Hippocampal formation (tissue), 2 donors: ENCODE data around the gene MYL7.
A peak's percentile ranks its signal among the peaks of the same experiment; 100 is the strongest.

Source experiments
- DNase-seq, 2 donors: peaks; one replicate each; lab custom pipeline; 2025; lab: John Stamatoyannopoulos, UW

MYL7 gene

GRCh38 chr7:44150966-44151941 lies 10.1 kb upstream of the MYL7 start:
- no peak for DNase-seq

DNA sequence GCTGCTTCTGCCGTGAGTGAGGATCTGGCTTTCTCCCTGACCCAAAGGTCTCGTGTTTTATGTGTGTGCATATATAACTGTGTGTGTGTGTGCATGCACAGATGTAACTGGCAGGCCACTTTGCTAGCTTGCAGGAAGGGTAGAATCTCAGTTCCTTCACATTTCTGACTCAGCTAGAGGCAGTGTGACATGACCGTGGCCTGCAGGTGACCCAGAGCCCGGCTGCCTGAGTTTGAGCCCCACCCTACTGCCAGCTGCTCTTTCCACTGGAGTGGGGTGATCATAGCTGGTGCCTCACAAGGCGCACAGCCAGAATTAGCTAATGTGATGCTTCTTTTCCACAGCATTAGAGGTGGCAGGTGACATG lies 9.3 kb upstream of the MYL7 start:
- no peak for DNase-seq

DNA sequence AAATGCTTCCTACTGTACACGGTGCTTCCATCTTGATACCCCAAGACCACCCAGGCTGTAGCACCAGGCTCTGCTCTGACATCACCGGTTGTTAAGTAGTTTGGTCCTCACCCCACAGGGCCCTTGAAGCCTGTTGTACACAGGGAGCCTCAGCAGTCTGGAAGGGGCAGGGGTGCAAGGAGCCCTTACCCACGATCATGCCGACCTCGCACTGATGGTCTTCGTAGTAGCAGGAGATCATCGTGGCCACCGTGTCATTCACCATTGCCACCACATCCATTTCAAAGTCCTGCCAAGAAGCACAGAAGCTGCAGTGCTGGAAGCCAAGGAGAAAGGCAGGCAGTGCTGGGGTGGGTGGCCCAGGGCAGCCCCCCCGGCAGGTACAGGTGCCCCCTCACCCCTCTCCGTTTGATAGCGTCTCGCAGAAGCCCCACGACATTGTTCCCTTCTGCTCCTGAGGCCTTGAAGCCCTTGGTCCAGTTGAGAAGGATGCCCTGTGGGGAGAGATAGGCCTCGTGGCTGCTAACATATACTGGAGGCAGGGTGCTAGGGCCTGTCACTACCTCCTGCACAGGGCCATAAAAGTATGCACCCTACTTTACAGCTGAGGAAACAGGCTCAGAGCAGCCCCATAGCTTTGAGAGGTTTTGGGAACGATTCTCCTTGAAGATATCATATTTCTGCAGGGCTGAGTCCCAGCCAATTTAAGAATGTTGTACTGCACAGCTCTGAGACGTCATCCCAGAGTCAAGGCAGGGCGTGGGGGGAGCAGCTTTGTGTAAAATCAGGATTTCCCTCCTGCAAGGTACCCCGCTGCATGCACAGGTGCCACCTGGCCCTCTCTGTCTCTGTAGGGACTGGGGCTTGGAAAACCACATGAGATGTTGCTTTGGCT lies 8.7 kb upstream of the MYL7 start:
- DNase-seq: no peak

DNA sequence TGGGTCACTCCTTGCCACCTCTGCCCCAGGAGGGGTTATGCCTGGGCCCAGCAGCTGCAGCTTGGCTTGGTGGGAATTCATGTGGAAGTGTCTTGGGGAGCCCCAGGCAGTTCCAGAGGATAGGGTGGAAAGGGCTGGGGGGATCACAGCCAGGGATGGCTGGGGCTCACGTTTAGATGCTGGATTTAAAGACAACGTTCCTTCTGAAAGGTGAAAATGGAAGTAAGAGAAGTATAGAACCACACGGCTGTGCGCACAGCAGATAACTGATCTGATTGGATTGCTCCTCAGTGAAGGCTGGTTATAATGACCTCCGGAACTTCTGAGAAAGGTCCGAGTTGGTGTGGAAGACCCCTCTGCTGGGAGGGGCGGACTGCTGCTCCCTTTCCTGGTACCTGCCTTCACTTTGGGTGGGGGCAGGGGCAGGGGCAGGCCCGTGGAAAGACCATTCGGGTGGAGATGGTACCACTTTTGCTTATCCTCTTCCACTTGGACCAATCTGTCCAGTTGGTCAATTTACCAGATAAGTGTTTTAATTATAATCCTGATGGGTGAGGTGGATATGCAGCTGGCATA lies 7.9 kb upstream of the MYL7 start:
- no peak for DNase-seq

DNA sequence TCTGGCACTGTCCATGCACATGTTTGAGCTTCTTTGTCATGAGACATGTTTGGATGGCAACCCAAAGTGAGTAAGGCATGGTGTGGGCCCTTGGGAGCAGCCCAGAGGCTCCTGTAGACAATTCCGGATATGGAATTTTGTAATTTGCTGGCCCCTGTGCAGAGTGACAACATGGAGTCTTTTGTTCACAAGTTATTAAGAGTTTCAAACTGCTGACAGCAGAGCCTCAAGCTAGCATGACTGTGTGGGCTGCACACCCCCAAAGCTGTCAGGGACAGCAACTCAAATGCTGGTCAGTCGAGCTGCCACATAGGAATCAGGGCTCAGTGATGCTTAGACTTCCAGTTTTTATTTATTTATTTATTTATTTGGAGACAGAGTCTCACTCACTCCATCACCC lies 7.0 kb upstream of the MYL7 start:
- DNase-seq: no peak

- DNase-seq: no peak
Measured at GRCh38 chr7:44147026-44147991, 6.2 kb upstream of the MYL7 start.

DNA sequence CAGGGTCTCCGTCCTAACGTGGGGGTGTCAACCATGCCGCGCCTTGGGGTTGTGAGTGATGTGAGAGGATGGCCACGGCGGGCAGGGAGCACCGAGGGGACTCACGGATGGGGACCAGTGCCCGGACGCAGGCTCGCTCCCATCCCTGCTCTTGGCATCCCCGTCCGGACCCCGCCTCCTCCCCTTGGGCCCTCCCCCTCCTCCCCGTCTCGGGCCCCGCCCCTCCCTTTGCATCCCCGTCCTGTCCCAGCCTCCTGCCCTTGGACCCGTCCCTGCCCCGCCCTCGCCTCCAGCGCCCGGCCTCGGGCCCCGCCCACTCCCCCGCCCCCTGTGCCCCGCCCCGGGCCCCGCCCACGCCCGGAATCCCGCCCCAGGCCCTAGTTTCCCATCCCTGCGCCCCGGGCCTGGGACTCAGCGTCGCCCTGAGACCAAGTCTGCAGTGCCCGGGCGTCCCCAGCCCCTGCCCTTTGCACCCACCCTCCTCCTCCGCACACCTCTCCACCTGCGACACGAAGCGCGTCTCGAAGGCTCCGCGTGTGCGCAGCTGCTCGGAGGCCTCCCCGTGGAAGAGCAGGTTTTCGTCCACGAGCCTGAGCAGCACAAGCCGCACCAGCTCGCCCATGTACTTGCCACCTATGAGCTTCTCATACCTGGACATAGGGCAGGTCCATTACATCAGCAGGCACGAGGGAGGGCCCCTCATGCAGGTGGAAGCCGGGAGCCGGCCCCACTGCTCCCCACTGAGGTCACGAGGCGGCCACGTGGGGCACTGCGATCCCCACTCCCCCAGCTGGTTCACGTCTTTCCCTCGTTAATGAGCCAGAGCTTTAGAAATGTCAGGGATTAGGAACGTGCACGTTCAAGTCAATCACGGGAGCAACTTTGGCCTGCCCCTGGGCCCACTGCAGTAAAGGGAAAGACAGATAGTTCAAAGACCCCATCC lies 5.1 kb upstream of the MYL7 start:
- peak; percentile 40 to 86 for DNase-seq

- no peak for DNase-seq
Measured at GRCh38 chr7:44145479-44145968, 4.4 kb upstream of the MYL7 start.

- no peak for DNase-seq
Measured at GRCh38 chr7:44144968-44145478, 3.9 kb upstream of the MYL7 start.

DNA sequence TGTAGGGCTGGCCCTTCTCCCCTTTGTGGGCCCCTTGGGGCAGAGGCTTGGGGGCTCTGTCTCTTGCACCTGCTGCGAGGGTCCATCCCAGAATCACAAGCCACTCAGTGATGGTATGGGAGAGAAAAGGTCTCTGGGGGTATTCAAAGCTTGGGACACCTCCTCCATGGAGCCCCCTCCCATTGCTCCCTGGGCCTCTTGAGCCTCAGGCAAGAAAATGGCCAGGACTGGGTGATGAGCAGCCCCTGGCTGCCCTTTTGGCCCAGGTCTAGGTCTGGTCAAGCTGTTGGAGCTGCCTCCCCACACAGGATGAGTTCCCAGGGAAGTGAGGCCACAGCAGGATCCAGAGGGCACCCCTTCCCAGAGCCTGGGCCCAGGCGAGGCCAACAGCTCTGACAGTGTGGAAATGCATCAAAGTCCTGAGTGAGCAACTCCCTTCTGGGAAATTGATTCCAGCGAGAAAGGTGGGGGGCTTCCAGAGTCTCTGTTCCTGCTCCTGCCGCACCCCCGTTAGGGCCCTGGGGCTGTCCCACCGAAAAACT lies 3.4 kb upstream of the MYL7 start:
- no peak for DNase-seq

DNA sequence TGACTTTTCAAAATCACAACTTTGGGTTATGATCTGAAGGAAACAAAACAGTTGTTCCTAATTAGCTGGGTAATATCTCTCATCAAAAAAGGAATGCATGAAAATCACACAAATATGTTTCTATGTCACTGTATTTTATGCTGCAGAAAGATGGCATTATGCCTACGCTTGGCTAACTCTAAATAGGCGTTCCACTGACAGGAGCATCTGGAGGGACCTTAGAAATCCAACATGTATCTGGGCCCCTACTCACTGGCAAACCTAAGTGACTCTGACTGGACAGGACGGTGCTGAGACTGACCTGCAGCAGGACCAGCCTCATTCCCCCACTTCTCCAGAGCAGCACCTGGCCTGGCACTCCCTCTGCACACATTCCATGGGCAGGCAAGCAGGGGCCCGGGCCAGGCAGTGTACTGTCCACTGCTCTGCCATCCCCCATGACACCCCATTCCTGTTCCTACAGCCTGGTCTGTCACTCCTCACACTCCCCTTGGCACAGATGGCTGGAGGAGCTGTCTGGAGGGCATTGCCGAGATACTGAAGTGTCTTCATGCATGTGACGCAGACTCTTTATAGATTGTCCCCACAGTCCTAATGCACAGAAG lies 2.6 kb upstream of the MYL7 start:
- DNase-seq: no peak

DNA sequence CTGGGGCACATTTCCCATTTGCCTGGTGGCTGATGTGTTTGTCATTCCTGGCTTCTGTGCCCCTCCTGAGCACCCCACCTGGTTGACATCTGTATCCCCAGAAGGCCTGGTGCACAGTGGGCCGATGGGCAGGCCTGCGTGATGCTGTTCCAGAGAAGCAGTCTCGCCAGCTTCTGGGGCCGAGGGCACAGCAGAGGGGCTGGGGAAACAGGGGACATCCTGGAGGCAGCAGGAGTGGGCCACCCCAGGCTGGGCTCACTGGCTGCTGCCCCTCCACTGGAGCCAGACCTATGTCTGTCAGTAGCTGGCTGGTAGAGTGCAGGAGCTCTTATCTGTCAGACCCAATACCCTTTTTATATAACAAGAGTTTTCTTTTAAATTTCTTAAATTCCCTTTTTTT lies 896 bp upstream of the MYL7 start:
- no peak for DNase-seq

DNA sequence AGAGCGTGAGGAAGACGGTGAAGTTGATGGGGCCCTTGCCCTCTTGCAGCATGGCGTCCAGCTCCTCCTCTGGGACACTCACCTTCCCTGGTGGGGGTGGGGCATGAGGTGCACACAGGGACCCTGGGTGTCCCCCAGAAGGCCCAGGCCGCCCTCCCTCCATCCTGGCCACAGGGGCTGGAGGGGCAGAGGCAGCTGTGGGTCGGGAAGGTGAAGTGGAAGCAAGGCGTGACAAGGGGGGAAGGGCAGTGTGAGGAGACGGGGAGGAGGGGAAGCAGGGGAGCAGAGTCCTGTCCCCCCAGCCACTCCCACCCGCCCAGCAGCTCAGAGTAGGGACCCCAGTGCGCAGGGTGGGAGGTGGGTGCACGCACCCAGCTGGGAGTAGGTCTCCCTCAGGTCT lies 791 bp downstream of the MYL7 start:
- DNase-seq: no peak

- DNase-seq: no peak
Measured at GRCh38 chr7:44139311-44140010, 1.7 kb downstream of the MYL7 start.

- no peak for DNase-seq
Measured at GRCh38 chr7:44138698-44139097, 2.4 kb downstream of the MYL7 start.

- DNase-seq: no peak
Measured at GRCh38 chr7:44136731-44137130, 4.4 kb downstream of the MYL7 start.

GRCh38 chr7:44134943-44135628 lies 6.0 kb downstream of the MYL7 start:
- no peak for DNase-seq

DNA sequence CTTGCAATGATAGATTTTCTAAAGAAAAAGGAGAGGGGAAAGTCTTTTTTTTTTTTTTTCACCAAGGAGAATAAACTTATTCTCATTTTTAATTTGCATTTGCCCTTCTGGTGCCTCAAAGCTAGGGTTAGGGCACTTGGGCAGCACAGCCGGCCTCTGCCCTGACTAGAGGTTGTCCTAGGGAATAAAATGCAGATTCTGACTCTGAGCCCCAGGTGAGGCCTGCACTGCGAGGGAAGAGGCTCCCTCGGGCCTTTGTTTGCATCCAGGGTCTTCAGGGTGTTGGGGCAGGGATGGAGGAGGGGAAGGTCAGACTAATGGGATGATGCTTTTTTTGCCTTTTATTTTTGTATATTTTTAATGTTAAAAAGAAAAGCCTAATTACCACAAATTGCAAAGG lies 7.8 kb downstream of the MYL7 start:
- no peak for DNase-seq
